NCI-H82 treated with DMSO at 0.1 percent for 48 hours (cell line): Measurements from ENCODE around the gene RNF224.

Source experiments
- DNase-seq: peaks from one replicate; lab custom pipeline; 2025; ENCODE audit not compliant: unreplicated experiment; lab: John Stamatoyannopoulos, UW

Gene RNF224

GRCh38 chr9:137227054-137227852 is at the start of gene RNF224:
Gene RNF224, plus strand, starts transcription at chr9:137227502. Its CDS starts 834 bp downstream, at chr9:137228336.
- no peak for DNase-seq

- no peak for DNase-seq
Observed at GRCh38 chr9:137178201-137178938, 48.9 kb upstream of the RNF224 start.

- DNase-seq, result no peak
Observed at GRCh38 chr9:137178939-137179630, 48.2 kb upstream of the RNF224 start.

- DNase-seq, result no peak
Observed at GRCh38 chr9:137179761-137180160, 47.5 kb upstream of the RNF224 start.

- no peak for DNase-seq
Observed at GRCh38 chr9:137180491-137180890, 46.8 kb upstream of the RNF224 start.

GRCh38 chr9:137181680-137182079 is 45.6 kb upstream of the RNF224 start:
- DNase-seq, result no peak

GRCh38 chr9:137182836-137183235 is 44.5 kb upstream of the RNF224 start:
- no peak for DNase-seq

GRCh38 chr9:137183980-137184595 is 43.2 kb upstream of the RNF224 start:
- no peak for DNase-seq

- DNase-seq, result no peak
Observed at GRCh38 chr9:137184881-137185660, 42.2 kb upstream of the RNF224 start.

GRCh38 chr9:137185921-137186320 is 41.4 kb upstream of the RNF224 start:
- DNase-seq, result no peak

- no peak for DNase-seq
Observed at GRCh38 chr9:137186385-137186784, 40.9 kb upstream of the RNF224 start.

GRCh38 chr9:137187386-137187785 is 39.9 kb upstream of the RNF224 start:
- no peak for DNase-seq

GRCh38 chr9:137188086-137188489 is 39.2 kb upstream of the RNF224 start:
- DNase-seq, result no peak

GRCh38 chr9:137188490-137189296 is 38.6 kb upstream of the RNF224 start, which contains the start of the genes ANAPC2 and SSNA1:
Gene ANAPC2, minus strand, starts transcription at chr9:137188560. Its CDS starts 28 bp downstream, at chr9:137188532.
Gene SSNA1, plus strand, starts transcription at chr9:137188676. Its CDS starts 51 bp downstream, at chr9:137188727.
- peak; percentile 52 for DNase-seq

- no peak for DNase-seq
Observed at GRCh38 chr9:137189297-137190295, 37.7 kb upstream of the RNF224 start.

- no peak for DNase-seq
Observed at GRCh38 chr9:137190315-137190856, 36.9 kb upstream of the RNF224 start.

- DNase-seq, result no peak
Observed at GRCh38 chr9:137191245-137191644, 36.1 kb upstream of the RNF224 start.
